ENCODE results near the gene SOX11. TPM values are rescaled to one million over a fixed set of nuclear protein-coding genes. Genes with fewer than 3 reads are reported as not detected.

Gene SOX11
- polyA plus RNA-seq, 3 donors, result not detected

DNA sequence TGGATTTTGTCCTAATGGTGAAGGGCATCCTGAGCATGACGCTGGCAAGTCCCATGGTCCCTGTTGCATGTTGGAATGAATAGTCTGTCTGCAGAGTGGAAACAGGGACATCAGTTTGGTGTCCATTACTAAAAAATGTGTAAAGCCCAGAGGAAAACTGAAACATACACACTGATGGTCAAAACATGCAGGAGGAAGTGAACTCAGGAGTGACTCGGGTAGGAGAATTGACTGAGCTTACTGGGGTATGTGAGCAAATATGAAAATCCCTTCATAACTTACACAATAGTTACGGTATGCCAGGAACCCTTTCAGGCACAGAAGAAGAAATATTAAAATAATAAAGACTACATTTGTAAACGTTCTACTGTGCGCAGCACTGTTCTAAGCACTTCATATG is 5.6 kb upstream of the SOX11 start:
- peaks cover 15 to 28% of the 10 kb centered on the region in 2 donors for H3K27me3 ChIP-seq (ENCODE audit: control insufficient read depth in 2 of 2, insufficient read depth in 2 of 2, low read length in 2 of 2)
- no peaks in the 10 kb centered on the region for H3K36me3 Mint-ChIP-seq
- no peak overlapping the region for H3K4me3 Mint-ChIP-seq
- peaks cover 23 to 31% (median 29%) of the 10 kb centered on the region in 3 donors for H3K27me3 Mint-ChIP-seq (ENCODE audit: low read depth in 3 of 3)
- H4K20me1 ChIP-seq (ENCODE audit: insufficient read depth, low read length), result no peaks in the 10 kb centered on the region
- peaks cover 1% of the 10 kb centered on the region for H3K4me1 Mint-ChIP-seq
- no peak overlapping the region for H3K27ac ChIP-seq (ENCODE audit: low read depth in 1 of 2, low read length in 2 of 2)
- no peak for DNase-seq
- no peaks in the 10 kb centered on the region for H3K36me3 ChIP-seq (replicated peaks in 1 of 2; ENCODE audit: control insufficient read depth in 1 of 2, insufficient read depth in 2 of 2, low read length in 2 of 2)
- H3K4me2 ChIP-seq (replicated peaks; ENCODE audit: extremely low read depth, low read length, poor library complexity, severe bottlenecking), result no peak overlapping the region
- 86% methylated on average over 1 of the region's 5 CpGs for WGBS (ENCODE audit: insufficient coverage)
- no peak for TF ChIP-seq CTCF (IDR thresholded peaks at IDR 0.05)
- no peak overlapping the region for H3K27ac Mint-ChIP-seq
- H3K9me3 Mint-ChIP-seq, result peaks cover 0 to 17% (median 7%) of the 10 kb centered on the region in 7 donors
- H3K4me3 ChIP-seq (replicated peaks in 1 of 3; ENCODE audit: low read depth in 2 of 3, low read length in 3 of 3), result no peak overlapping the region
- H3K9ac ChIP-seq (ENCODE audit: insufficient read depth, low read length, poor library complexity, severe bottlenecking), result no peak overlapping the region
- no peaks in the 10 kb centered on the region for H3K4me1 ChIP-seq (ENCODE audit: control insufficient read depth in 1 of 2, insufficient read depth in 2 of 2, low read length in 2 of 2)
- peaks cover 0 to 4% of the 10 kb centered on the region in 2 donors for H3K9me3 ChIP-seq (replicated peaks in 1 of 2; ENCODE audit: control insufficient read depth in 1 of 2, insufficient read depth in 1 of 2, low read length in 2 of 2)
- H3K79me2 ChIP-seq (ENCODE audit: insufficient read depth, low read length), result no peaks in the 10 kb centered on the region
- intact Hi-C loops (cut with micrococcal nuclease), result no loop called here
- no peak overlapping the region for H2AFZ ChIP-seq (ENCODE audit: insufficient read depth, low read depth, low read length, poor library complexity, severe bottlenecking)

- Histone ChIP-seq H3K4me2 (replicated peaks; ENCODE audit: extremely low read depth, low read length, poor library complexity, severe bottlenecking) (no peak overlapping the region), H4K20me1 (ENCODE audit: insufficient read depth, low read length) (no peaks in the 10 kb centered on the region), H3K27ac (ENCODE audit: low read depth in 1 of 2, low read length in 2 of 2) (no peak overlapping the region), H2AFZ (ENCODE audit: insufficient read depth, low read depth, low read length, poor library complexity, severe bottlenecking) (no peak overlapping the region), H3K9ac (ENCODE audit: insufficient read depth, low read length, poor library complexity, severe bottlenecking) (no peak overlapping the region), H3K4me3 (replicated peaks in 1 of 3; ENCODE audit: low read depth in 2 of 3, low read length in 3 of 3) (no peak overlapping the region), H3K79me2 (ENCODE audit: insufficient read depth, low read length) (no peaks in the 10 kb centered on the region), H3K36me3 (replicated peaks in 1 of 2; ENCODE audit: control insufficient read depth in 1 of 2, insufficient read depth in 2 of 2, low read length in 2 of 2) (no peaks in the 10 kb centered on the region), H3K4me1 (ENCODE audit: control insufficient read depth in 1 of 2, insufficient read depth in 2 of 2, low read length in 2 of 2) (no peaks in the 10 kb centered on the region), H3K9me3 (replicated peaks in 1 of 2; ENCODE audit: control insufficient read depth in 1 of 2, insufficient read depth in 1 of 2, low read length in 2 of 2) (peaks cover 0 to 14% of the 10 kb centered on the region in 2 donors), H3K27me3 (ENCODE audit: control insufficient read depth in 2 of 2, insufficient read depth in 2 of 2, low read length in 2 of 2) (peaks cover 33 to 52% of the 10 kb centered on the region in 2 donors)
- Mint-ChIP-seq H3K36me3 (peaks cover 0 to 2% of the 10 kb centered on the region in 2 donors), H3K4me1 (peaks cover 2% of the 10 kb centered on the region), H3K4me3 (peak overlapping the region in 1 of 2 donors; percentile 83), H3K9me3 (peaks cover 0 to 26% (median 12%) of the 10 kb centered on the region in 7 donors), H3K27me3 (ENCODE audit: low read depth in 3 of 3) (peaks cover 45 to 59% (median 49%) of the 10 kb centered on the region in 3 donors), H3K27ac (no peak overlapping the region)
- intact Hi-C loops (cut with micrococcal nuclease), result no loop called here
- DNase-seq, result no peak
- WGBS (ENCODE audit: insufficient coverage), result 71% methylated on average over 3 of the region's 8 CpGs
- TF ChIP-seq CTCF (IDR thresholded peaks at IDR 0.05), result no peak
Measured at GRCh38 chr2:5689750-5690149, 2.4 kb upstream of the SOX11 start.

Measured in CD14-positive monocyte (primary cell).